GM19351 (cell line): ENCODE data around the gene FETUB.
"Not testable (repeated sequence)": the region's sequence is repeated elsewhere in the genome, so short reads cannot be mapped to it uniquely, and the experiment has no call there.

ENCODE experiments used
- ATAC-seq: cut with Tn5 transposase; IDR thresholded peaks from one replicate; pipeline ENCODE4 v1.9.1; 2021; ENCODE audit warnings: mild to moderate bottlenecking, moderate library complexity; ENCODE audit not compliant: unreplicated experiment

The FETUB gene

GRCh38 chr3:186613637-186614265 lies 26.4 kb upstream of the FETUB start:
- no peak for ATAC-seq

DNA sequence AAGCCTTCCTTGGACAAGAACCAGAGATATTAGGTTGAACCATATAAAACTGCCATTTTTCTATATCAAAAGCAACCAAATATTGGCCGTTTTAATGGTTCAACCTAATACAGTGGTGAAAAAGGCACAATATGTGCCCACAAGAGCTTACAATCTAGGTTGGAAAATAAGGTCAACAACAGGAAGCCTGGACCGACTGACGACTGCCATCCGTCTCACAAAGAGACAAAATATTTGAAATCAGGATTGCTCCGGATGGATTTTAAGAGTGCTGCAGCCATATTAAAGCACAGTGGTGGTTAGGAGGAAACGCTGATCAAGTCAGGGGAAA lies 26.0 kb upstream of the FETUB start:
- ATAC-seq: no peak

GRCh38 chr3:186614597-186615483 lies 25.4 kb upstream of the FETUB start:
- peak; percentile 62 for ATAC-seq

DNA sequence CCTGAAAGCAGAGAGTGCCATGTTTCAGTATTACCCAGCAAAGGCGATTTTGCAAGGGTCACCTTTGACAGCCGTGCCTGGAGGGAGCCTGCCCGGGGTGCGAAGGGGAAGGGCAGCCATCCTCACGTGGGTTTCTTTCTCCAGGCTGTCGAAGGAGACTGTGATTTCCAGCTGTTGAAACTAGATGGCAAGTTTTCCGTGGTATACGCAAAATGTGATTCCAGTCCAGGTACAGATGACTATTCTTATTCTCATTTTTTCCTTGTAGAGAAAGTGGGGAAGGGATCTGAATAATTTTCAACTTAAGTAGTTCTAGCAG lies 23.9 kb upstream of the FETUB start:
- no peak for ATAC-seq

DNA sequence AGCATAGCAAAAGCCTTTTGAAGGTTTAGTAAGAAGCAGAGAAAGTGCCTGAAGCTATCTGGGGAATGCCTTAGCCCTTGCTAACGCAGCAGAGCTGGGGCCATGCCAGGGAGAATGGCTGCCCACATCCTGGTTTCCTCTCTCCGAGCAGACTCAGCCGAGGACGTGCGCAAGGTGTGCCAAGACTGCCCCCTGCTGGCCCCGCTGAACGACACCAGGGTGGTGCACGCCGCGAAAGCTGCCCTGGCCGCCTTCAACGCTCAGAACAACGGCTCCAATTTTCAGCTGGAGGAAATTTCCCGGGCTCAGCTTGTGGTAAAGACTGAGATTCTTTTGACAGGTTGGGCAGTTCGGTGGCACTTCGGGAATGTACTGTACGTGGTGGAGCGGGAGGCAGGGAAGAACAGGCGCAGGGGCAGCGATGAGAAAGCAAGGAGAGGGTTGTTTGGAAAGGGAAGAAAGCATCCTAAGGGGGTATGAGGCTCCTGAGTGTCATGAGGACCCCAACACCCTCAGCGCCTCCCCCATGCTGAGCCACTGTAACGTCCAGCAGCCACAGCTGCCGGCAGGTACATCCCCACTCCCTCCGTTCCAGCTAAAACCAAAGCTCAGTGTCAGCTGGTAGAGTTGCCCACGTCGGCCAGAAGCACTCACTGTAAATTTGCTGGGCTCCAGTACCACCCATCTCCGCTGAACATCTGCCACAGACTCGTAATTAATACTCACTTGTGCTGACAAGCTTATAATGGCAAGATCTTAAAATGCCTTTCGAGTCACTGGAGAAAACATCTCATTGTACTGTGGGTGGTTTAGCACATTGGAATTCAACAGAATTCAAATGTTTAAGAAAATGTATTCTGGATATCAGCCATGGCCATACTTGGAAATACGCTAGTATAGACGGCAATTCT lies 22.9 kb upstream of the FETUB start:
- ATAC-seq: peak; percentile 92

DNA sequence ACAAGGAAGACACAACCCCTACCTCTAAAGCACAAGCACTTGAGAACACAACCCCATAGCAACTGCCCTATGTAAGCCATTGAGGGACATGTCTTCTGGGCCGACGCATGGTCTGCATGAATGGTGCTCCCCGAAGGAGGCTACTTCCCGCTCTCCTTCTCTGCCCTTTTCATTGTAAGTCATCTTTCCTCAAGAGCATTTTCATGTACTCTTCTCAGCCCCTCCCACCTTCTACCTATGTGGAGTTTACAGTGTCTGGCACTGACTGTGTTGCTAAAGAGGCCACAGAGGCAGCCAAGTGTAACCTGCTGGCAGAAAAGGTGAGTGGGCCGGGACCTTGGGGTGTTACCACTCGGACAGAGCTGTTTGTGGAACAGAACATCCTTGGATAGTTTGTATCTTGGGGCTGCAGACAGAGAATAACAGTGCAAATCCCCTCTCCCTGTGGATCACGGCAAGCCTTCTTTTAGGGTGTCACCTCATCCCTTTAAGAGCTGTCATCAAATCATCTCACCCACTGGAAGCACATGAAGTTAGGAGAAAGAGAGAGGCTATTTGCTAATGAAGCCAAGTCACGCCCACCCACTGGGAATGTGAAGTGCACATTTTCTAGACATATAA lies 21.8 kb upstream of the FETUB start:
- ATAC-seq: no peak

DNA sequence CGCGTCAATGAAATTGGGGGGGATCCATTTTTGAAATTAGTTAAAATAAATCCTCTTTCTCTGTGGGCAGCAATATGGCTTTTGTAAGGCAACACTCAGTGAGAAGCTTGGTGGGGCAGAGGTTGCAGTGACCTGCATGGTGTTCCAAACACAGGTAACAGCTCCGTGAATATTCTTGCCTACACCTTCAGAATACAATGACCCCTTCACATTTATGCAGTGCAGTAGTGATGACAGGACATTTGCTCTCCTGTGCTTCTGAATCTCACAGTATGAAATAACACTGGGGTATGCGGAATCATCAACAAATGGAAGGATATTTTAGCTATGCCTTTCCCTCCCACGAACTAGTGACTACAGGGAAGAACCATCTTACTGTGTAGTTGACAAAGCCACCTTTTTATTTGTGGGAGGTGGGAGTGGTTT lies 20.4 kb upstream of the FETUB start:
- ATAC-seq: no peak

- ATAC-seq: no peak
These were observed 19.7 kb upstream of the FETUB start for GRCh38 chr3:186620213-186621092.

- ATAC-seq: no peak
These were observed 18.1 kb upstream of the FETUB start for GRCh38 chr3:186621894-186622650.

GRCh38 chr3:186622651-186623310 lies 17.4 kb upstream of the FETUB start:
- ATAC-seq: no peak

DNA sequence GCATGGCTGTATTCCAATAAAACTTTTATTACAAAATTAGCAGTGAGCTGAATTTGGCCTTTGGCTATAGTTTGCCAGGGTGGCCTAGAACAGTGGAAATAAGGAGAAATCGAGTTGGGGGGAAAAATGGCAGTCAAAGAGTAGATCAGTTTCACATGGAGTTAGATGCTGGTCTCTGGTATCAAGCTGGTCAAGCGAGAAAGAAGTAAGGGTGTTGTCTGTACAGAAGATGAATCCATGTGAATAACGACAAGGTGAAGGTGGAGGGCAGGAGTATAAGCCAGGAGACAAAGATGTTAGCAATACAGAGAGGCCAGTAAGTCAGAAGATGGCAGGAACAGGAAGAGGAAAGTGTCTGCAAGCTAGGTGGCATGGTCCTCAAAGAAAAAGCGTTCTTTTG lies 15.6 kb upstream of the FETUB start:
- no peak for ATAC-seq

- ATAC-seq: no peak
These were observed 14.6 kb upstream of the FETUB start for GRCh38 chr3:186625600-186626042.

DNA sequence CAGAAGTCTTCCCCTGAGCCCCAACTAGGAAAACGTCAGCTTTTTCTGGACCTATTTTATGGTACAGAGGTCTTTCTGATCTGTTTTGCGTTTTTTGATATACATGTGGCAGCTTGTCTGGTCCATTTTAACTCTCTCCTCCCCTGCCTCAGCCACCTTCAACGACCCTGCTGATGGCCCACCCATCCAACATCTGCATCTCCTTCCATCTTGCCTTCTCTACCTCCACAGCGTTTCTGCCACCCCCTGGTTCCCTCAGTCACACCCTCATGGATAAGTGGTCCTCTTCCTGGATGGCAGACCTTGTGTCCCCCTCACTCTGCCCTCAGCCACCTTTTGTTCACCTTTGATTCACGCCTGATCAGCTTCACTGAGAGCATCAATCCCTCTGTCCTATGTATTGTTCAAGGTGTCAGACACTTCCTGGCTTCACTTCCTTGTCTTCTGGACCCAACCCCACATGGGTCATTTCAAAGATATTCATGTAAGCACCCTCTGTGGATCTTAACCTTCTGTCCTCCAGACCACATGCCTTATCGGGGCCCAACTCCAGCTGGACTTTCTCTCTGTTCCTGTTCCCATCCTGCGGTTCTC lies 13.8 kb upstream of the FETUB start:
- ATAC-seq: no peak

DNA sequence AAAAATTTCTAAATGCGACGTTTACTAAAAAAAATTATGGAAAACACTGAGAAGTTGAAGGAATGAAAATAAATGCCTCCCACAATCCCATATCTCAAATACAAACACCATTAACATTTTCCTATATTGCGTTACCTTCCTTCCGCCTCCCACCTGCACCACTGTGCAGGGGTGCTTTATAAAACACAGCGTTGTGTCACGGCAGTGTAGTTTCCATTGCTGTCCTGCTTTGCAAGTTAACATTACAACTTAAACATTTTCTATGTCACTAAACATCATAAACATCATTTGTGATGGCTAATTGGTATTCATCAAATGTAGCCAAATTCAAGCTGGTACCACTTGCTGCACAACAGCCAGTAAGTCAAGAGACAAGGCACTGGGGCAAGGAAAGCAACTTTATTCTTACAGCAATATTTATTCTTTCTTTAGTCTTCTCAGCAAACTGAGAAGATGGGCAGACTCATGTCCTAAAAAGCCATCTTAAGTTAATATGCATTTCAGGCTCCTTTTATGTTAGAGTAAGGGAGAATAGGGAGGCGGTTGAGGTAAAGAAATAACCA lies 12.3 kb upstream of the FETUB start:
- ATAC-seq: no peak

- ATAC-seq: no peak
These were observed 11.4 kb upstream of the FETUB start for GRCh38 chr3:186628756-186629155.

DNA sequence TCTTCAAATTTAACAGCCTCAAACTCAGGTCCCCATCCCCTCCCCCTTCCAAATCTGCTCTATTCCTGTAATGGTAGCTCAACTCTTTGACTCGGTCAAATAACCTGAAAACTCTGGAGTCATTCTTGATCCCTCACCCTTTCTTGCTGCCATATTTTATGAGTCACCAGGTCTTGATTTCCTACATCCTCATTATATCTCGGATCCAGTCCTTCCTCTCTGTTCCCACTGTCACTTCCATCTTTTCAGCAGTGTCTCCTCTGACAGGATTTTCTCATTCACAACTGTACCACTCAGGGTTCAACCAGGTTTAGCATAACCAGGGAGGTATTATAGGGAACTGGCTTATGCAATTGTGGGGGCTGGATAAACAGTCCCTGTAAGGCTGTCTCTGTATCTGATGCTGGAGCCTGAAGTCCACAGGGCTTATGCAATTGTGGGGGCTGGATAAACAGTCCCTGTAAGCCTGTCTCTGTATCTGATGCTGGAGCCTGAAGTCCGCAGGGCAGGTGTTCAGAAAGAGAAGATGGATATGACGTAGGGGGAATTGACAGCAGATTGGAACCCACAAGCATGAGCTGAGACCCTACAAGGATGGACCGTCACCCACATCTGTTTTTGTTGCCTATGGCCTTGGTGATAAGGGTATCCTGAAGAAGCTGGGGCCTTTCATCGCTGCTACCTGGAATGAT lies 9.1 kb upstream of the FETUB start:
- ATAC-seq: no peak

GRCh38 chr3:186633481-186633880 lies 6.7 kb upstream of the FETUB start:
- ATAC-seq: no peak

DNA sequence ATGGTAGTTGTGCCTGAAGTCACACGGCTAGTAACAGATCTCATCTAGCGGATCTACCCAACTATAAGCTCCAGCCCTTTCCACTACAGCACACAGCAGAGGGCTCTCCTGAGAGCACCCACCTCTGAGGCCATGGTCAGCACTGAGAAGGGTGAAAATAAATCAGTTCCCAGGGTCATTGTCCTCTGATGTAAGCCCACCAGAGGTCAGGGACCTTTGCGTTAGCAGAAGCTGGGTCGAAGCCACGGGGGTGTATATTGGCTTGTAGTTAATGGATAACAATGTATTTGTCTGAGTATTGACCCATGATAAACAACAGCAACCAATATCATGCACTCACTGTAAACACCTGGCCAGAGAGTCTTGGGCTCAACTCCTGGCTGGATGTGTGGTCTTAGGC lies 6.0 kb upstream of the FETUB start:
- ATAC-seq: not testable (repeated sequence)
